ENCODE data around the gene RAB5IF.

GRCh38 chr20:36574366-36575135 is 31.0 kb upstream of the RAB5IF start:
- TF ChIP-seq, protein P1, sequence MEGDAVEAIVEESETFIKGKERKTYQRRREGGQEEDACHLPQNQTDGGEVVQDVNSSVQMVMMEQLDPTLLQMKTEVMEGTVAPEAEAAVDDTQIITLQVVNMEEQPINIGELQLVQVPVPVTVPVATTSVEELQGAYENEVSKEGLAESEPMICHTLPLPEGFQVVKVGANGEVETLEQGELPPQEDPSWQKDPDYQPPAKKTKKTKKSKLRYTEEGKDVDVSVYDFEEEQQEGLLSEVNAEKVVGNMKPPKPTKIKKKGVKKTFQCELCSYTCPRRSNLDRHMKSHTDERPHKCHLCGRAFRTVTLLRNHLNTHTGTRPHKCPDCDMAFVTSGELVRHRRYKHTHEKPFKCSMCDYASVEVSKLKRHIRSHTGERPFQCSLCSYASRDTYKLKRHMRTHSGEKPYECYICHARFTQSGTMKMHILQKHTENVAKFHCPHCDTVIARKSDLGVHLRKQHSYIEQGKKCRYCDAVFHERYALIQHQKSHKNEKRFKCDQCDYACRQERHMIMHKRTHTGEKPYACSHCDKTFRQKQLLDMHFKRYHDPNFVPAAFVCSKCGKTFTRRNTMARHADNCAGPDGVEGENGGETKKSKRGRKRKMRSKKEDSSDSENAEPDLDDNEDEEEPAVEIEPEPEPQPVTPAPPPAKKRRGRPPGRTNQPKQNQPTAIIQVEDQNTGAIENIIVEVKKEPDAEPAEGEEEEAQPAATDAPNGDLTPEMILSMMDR (IDR thresholded peaks at IDR 0.05; ENCODE audit: insufficient read depth, low read length, poor library complexity, severe bottlenecking) = no peak
- TF ChIP-seq EZH2phosphoT487 (conservative IDR thresholded peaks at IDR 0.05; ENCODE audit: low read length) = no peak
